ENCODE results near the gene PLAU. TPM values are rescaled to one million over a fixed set of nuclear protein-coding genes. Genes with fewer than 3 reads are reported as not detected.

PLAU gene
- total RNA-seq, 6 experiments from 2014 or later: 14.0 to 25.5 (median 24.0) TPM

GRCh38 chr10:73875139-73875475 lies 35.8 kb upstream of the PLAU start:
- no peaks in the 10 kb centered on the region for H3K9me3 Mint-ChIP-seq
- peak overlapping the region; percentile 54 for H3K4me3 Mint-ChIP-seq
- DNase-seq: no peak
- no peak overlapping the region for H3K27ac Mint-ChIP-seq
- no peak for TF ChIP-seq CTCF (IDR thresholded peaks at IDR 0.05)
- H3K36me3 Mint-ChIP-seq (ENCODE audit: low read depth): peaks cover 19% of the 10 kb centered on the region
- H3K4me1 Mint-ChIP-seq (ENCODE audit: low read depth): peaks cover 57% of the 10 kb centered on the region
- H3K27me3 Mint-ChIP-seq (ENCODE audit: insufficient read depth): no peaks in the 10 kb centered on the region; the same call in 1 of the 2 replicates

GRCh38 chr10:73876157-73876556 lies 34.8 kb upstream of the PLAU start:
- TF ChIP-seq CTCF (IDR thresholded peaks at IDR 0.05): no peak
- Mint-ChIP-seq H3K4me3 (no peak overlapping the region), H3K27me3 (ENCODE audit: insufficient read depth) (no peaks in the 10 kb centered on the region; the same call in 1 of the 2 replicates), H3K9me3 (no peaks in the 10 kb centered on the region), H3K27ac (no peak overlapping the region), H3K4me1 (ENCODE audit: low read depth) (peaks cover 64% of the 10 kb centered on the region), H3K36me3 (ENCODE audit: low read depth) (peaks cover 11% of the 10 kb centered on the region)
- no peak for DNase-seq

GRCh38 chr10:73876566-73876965 lies 34.4 kb upstream of the PLAU start:
- no peak for DNase-seq
- Mint-ChIP-seq H3K27ac (no peak overlapping the region), H3K9me3 (no peaks in the 10 kb centered on the region)

GRCh38 chr10:73876971-73877370 lies 34.0 kb upstream of the PLAU start:
- Mint-ChIP-seq H3K27me3 (ENCODE audit: insufficient read depth) (no peaks in the 10 kb centered on the region; the same call in 1 of the 2 replicates), H3K9me3 (no peaks in the 10 kb centered on the region), H3K4me1 (ENCODE audit: low read depth) (peaks cover 63% of the 10 kb centered on the region), H3K4me3 (no peak overlapping the region), H3K27ac (no peak overlapping the region), H3K36me3 (ENCODE audit: low read depth) (peaks cover 3% of the 10 kb centered on the region)
- peak; percentile 60 for DNase-seq
- TF ChIP-seq CTCF (IDR thresholded peaks at IDR 0.05): no peak

More at GRCh38 chr10:73876566-73876965, 34.4 kb upstream of the PLAU start:
- TF ChIP-seq CTCF (IDR thresholded peaks at IDR 0.05): no peak
- Mint-ChIP-seq H3K27me3 (ENCODE audit: insufficient read depth) (no peaks in the 10 kb centered on the region; the same call in 1 of the 2 replicates), H3K4me1 (ENCODE audit: low read depth) (peaks cover 64% of the 10 kb centered on the region), H3K36me3 (ENCODE audit: low read depth) (peaks cover 7% of the 10 kb centered on the region), H3K4me3 (no peak overlapping the region)

- no peaks in the 10 kb centered on the region; the same call in 1 of the 2 replicates for H3K27me3 Mint-ChIP-seq (ENCODE audit: insufficient read depth)
- peaks cover 56% of the 10 kb centered on the region for H3K4me1 Mint-ChIP-seq (ENCODE audit: low read depth)
- no peak overlapping the region for H3K27ac Mint-ChIP-seq
- no peak overlapping the region for H3K4me3 Mint-ChIP-seq
- no peaks in the 10 kb centered on the region for H3K9me3 Mint-ChIP-seq
- H3K36me3 Mint-ChIP-seq (ENCODE audit: low read depth): no peaks in the 10 kb centered on the region; the same call in 1 of the 2 replicates
- no peak for TF ChIP-seq CTCF (IDR thresholded peaks at IDR 0.05)
- DNase-seq: no peak
Observed at GRCh38 chr10:73877533-73878160, 33.3 kb upstream of the PLAU start.
